Measurements from ENCODE around the gene BLTP3B.

Gene BLTP3B

DNA sequence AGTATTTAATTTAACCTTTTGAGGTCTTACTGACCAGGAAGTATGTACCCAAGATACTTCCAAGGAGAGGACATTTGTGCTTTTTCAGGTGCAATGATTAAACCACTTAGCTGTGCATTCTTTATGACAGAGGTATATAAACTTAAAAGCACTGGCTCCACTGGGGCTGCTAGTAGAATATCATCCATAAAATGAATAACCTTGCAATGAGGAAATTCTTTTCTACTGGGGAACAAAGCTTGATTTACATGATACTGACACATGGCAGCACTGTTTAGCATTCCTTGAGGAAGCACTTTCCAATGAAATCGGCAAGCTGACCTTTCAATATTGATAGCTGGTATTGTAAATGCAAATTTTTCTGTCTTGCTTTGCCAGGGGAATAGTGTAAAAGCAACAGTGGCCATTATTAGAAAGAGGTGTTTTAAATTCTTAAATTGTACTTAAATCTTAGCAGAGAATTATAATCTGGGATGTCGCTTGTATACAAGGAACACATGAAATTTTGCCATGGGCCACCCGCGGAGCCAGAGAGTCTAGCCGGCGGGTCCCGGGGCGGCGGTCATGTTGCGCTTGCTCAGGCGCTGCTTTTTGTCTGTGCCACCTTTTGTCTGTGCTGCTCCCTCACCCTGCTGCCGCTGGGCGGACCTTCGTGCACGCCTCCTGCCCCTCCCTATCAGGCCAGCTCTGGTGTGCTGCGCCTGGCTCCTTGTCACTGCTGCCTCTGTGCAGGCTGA, 20.9 kb upstream of the BLTP3B start:
- DNase-seq, result peak; percentile 94

DNA sequence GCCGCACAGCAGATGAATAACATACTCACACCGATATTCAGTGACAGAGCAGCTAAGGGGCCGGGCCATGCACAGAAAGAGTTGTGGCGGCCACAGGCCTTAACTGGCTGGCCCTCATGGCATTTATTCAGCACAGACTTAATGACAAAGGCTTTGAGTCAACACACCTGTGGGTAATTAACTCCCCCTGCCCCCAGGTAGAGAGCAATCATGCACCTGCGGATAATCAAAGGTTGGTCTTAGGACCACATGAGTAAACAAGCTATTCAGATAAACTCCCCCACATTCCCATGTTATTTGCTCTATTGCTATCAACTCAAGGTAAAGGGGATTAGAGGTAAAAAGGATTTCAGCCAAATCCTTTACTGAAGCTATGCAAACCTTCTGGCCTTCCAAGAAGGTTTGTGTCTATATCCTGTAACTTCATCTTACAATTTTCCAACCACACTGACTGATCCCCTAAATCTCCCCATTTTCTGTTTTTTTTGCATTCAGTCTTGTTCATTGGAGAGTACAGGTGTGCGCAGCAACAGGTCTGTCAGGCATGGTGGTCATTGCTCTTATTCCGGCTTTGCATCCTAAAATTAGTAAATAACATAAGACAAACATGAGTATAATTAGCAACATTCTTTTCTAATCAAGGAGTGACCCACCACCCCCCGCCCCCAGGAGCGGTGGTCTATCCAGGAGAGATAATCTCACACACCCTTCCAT, 16.9 kb upstream of the BLTP3B start:
- no peak for DNase-seq

GRCh38 chr12:100158535-100158934, 15.9 kb upstream of the BLTP3B start:
- DNase-seq, result no peak

DNA sequence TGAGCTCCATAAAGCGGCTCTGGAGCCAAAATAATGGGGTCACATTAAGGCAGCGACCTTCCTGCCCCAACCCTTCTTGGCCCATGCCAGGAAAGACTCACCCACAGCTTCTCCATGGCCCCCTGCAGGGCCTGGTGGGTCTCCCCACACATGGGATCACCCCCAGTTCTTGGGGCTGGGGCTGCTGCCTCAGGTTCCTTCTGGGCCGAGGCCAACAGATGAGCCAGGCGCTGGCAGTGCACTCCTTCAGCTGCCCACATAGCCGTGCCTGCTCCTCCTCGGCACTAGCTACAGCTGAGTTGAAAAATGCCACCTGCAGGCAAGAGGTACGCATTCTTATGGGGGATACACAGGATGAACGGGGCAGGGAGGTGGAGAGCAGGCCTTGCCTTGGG, 14.8 kb upstream of the BLTP3B start:
- DNase-seq, result no peak

GRCh38 chr12:100156731-100157426, 14.2 kb upstream of the BLTP3B start:
- peak; percentile 51 for DNase-seq

- peak; percentile 11 for DNase-seq
Measured at GRCh38 chr12:100154474-100155247, 12.0 kb upstream of the BLTP3B start.

DNA sequence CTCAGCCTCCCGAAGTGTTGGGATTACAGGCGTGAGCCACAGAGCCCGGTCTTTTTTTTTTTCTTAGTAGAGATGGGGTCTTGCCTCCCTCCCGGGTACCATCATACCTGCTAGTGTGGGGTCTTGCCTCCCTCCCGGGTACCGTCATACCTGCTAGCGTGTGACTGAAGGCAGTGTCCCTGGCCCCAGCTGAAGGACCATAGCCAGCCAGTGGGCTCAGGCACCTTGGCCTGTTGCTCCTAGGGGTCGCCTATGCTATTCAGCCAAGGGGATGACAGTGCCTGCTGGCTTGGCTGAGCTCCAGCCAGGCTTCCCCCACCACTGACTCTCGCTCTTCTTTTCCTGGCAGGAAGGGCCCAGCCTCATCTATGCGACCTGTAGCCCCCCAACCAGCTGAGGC, 10.5 kb upstream of the BLTP3B start:
- DNase-seq, result no peak

- no peak for DNase-seq
Measured at GRCh38 chr12:100151769-100152168, 9.1 kb upstream of the BLTP3B start.

GRCh38 chr12:100146252-100146651, 3.6 kb upstream of the BLTP3B start:
- DNase-seq, result no peak

- DNase-seq, result no peak
Measured at GRCh38 chr12:100145643-100146042, 3.0 kb upstream of the BLTP3B start.

DNA sequence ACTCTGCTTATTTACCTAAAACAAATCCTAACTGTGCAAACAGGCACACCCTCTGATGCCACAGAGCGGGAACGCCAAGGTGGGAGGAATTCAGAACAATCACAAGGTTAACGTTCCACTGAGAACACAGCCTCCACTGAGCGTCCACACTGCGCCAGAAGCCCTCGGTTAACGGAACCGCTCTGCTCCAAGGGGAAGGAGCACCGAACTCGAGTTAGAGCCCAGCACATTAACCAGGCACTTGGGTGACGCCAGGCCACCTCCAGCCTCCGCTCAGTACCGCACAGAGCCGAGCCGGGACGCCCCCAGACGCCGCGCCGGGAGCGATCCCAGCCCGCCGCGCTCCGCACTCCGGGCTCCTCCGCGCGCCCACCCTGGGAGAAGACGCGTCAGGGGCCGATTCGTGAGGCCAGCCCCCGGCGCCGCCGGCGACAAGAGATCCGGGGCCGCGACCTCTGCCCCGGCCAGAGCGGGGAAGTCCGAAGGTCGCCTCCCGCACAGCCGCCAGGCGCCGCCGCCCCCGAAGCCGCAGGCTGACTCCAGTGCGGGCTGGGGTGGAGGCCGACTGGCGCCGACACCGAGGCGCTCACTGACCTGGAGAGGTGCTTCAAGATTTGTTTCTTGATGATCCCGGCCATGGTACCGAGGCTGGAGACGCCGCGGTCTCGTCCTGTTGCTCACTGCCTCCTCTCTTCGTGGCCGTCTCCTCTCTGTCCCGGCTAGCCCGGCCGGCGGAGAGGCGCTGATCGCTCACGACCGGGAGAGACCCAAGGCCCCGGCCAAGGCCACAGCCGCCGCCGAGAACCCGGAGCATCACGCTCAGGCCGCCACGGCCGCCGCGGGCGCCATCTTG, 450 bp downstream of the BLTP3B start:
- peak; percentile 81 for DNase-seq

- no peak for DNase-seq
Measured at GRCh38 chr12:100141666-100141997, 1.0 kb downstream of the BLTP3B start.

DNA sequence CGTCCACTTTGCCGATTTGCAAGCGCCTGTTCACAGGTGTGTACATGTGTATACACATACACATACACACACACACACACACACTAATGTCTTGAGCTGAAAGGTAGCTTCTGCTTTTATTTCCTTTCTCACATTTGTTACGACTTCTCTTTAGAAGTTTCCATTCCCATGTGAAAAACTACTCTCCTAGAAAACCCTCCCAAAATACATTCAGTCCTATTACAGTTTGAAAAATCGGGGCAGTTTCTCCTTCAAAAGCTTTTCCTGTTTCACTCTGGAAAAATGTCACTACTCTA, 3.9 kb downstream of the BLTP3B start:
- DNase-seq, result no peak

- no peak for DNase-seq
Measured at GRCh38 chr12:100138048-100138802, 4.4 kb downstream of the BLTP3B start.

GRCh38 chr12:100133200-100133599, 9.5 kb downstream of the BLTP3B start:
- no peak for DNase-seq

- no peak for DNase-seq
Measured at GRCh38 chr12:100128512-100128908, 14.2 kb downstream of the BLTP3B start.

GRCh38 chr12:100127766-100128511, 14.7 kb downstream of the BLTP3B start:
- no peak for DNase-seq

DNA sequence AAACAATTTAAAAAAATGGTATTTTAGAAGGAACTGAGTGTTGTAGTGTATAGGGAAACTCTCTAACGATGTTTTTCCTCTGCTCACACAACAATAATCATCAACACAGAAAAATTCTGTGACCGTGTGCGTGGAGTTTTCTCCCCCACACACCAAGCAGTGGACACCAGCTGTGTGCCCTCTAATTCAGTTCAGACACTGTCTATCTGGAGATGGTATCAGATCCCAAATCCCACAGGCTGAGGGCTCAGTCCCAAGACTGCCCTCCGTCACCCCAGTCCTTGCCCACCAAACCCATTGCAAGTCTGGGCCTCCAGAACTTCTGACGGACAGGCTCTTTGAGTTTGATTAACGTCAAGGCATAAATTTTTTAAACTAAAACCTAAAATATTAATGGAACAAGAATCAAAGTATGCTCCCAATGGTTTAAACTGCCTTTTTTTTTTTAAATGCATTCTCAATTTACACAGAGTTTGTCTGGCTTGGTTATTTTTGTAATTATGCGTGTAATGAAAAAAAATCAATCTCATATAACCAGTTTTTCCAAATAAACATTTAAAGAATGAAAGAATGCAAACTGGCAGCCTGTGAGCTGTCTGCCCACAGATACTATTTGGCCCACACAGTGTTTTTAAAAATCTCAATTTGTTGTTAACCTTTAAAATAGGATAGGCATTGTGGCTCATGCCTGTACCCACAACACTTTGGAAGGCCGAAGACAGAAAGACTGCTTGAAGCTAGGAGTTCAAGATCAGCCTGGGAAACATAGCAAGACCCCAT, 19.2 kb downstream of the BLTP3B start:
- DNase-seq, result no peak

DNA sequence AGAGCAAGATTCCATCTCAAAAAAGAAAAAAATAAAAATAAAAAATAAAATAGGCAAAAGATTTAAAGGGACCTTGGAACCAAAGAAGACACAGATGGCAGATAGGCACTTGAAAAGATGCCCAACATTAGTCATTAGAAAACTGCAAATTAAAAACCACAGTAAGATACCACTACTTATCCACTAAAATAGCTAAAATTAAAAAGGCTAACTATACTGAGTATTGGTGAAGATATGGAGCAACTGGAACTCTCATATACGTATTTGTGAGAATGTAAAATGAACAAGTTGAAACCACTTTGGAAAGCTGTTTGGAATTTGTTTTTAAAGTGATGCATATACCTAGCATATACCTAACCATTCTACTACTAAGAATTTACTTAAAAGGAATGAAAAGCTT, 22.3 kb downstream of the BLTP3B start:
- no peak for DNase-seq

GRCh38 chr12:100115291-100115690, 27.4 kb downstream of the BLTP3B start:
- DNase-seq, result no peak
